ENCODE measurements around the gene RASIP1.

DNA sequence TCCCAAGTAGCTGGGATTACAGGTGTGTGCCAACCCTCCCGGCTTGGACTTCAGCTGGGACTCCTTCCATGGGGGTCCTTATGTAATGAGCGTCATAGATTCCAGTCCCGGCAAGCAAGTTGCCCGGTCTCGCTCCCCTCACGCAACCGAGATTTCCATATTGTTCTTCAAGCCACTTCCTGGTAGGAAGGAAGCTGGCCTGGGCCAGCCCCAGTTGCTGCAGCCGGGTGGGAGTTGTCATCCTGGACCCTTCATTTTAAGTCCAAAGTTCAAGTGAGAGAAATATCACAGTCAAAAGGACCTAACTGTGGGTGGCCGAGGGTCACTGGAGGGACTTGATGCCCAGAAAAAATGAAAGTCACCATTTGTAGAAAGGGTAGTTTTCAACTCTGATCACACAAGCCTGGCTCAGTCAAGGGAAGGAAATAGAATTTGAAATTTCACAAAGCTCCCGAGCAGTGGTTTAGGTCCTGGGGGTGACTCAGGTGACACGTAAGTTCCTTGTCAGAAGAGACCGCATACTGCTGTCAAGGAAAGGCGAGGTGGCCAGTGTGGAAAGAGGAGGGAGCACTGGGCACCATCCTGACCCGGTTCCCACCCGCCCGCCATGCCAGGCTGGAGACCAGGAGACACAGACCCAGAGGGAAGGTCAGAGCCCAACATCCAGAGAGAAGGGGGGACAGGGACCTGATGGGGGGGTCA, 20.2 kb upstream of the RASIP1 start:
- no peak for TF ChIP-seq POLR2A (IDR thresholded peaks at IDR 0.05)
- TF ChIP-seq, protein P1, sequence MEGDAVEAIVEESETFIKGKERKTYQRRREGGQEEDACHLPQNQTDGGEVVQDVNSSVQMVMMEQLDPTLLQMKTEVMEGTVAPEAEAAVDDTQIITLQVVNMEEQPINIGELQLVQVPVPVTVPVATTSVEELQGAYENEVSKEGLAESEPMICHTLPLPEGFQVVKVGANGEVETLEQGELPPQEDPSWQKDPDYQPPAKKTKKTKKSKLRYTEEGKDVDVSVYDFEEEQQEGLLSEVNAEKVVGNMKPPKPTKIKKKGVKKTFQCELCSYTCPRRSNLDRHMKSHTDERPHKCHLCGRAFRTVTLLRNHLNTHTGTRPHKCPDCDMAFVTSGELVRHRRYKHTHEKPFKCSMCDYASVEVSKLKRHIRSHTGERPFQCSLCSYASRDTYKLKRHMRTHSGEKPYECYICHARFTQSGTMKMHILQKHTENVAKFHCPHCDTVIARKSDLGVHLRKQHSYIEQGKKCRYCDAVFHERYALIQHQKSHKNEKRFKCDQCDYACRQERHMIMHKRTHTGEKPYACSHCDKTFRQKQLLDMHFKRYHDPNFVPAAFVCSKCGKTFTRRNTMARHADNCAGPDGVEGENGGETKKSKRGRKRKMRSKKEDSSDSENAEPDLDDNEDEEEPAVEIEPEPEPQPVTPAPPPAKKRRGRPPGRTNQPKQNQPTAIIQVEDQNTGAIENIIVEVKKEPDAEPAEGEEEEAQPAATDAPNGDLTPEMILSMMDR (IDR thresholded peaks at IDR 0.05) = no peak

Data from lower leg skin (tissue), 3 donors.